ENCODE results near the gene RASGRF1. TPM values are rescaled to one million over a fixed set of nuclear protein-coding genes. Genes with fewer than 3 reads are reported as not detected.

RASGRF1 gene
- total and polyA plus RNA-seq, 9 of the 15 experiments (the other 6 are each of a cell fraction or from before 2014, with no cell fraction given), result 0.03 to 0.58 (median 0.06) TPM; not detected in 1

DNA sequence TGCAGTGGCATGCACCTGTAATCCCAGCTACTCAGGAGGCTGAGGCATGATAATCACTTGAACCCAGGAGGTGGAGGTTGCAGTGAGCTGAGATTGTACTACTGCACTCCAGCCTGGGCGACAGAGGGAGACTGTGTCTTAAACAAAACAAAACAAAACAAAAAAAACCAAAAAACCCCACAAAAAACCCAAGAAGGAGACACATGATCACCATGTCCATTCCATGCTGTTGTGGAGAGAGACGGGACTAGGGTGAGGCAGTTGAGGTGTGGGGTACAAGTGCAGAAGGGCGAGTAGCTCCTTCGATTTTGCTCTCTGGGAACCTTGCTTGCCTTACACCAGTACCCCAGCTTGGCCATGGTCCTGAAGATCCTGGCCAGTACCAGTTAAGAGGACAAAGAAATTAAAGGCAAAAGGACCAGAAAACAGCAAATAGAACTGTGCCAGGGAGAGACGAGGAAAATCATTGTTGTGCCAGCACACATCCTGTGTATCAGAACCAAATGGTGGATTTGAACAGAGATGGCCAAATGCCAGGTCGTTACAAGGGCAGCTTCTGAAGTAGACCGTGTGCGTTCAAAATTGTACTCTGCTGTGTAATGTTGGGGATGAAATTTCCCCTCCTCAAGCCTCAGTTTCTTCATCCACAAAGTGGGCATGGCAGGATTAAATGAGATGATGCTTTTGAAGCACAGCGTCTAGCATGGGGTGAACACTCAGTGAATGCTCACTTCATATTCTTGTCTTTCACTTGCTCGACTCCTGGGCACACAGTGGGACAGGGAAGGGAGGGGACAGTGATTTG, 102.8 kb downstream of the RASGRF1 start:
- H4K20me1 ChIP-seq (replicated peaks; ENCODE audit: control insufficient read depth, insufficient read depth, low read length), result no peaks in the 10 kb centered on the region; the same call in none of the 2 replicates
- H3K9me1 ChIP-seq (ENCODE audit: control insufficient read depth, insufficient read depth, low read length), result no peaks in the 10 kb centered on the region
- H3K36me3 ChIP-seq (ENCODE audit: control insufficient read depth, insufficient read depth, low read length), result no peaks in the 10 kb centered on the region
- ATAC-seq (no peak), DNase-seq (ENCODE audit: extremely low read depth in 1 of 4, low spot score in 3 of 4) (no peak), FAIRE-seq (no peak)
- peaks cover 0 to 3% of the 10 kb centered on the region in 2 experiments; a peak in 1 of 5 replicates for H3K4me1 ChIP-seq (replicated peaks in 1 of 2; ENCODE audit: control insufficient read depth in 2 of 2, insufficient read depth in 2 of 2, low read length in 2 of 2)
- no peak overlapping the region for H3K27ac ChIP-seq (ENCODE audit: extremely low read depth, low read depth, low read length)
- BruUV-seq (replicated peaks), result no TSS peak
- no peak overlapping the region for H2AFZ ChIP-seq (ENCODE audit: low read depth, low read length)
- CTCF ChIA-PET (ENCODE audit: low intra/inter-chr PET ratio), result no interaction called here
- H3K9me3 ChIP-seq (replicated peaks; ENCODE audit: control insufficient read depth, insufficient read depth, low read depth, low read length), result no peaks in the 10 kb centered on the region
- H3K9ac ChIP-seq (ENCODE audit: insufficient read depth in 1 of 2, low read depth in 2 of 2, low read length in 2 of 2), result no peak overlapping the region
- peaks cover 17 to 70% of the 10 kb centered on the region in 2 experiments; a peak in 4 of 5 replicates for H3K27me3 ChIP-seq (ENCODE audit: control insufficient read depth in 2 of 2, insufficient read depth in 2 of 2, low read length in 2 of 2)
- no peaks in the 10 kb centered on the region for H3K79me2 ChIP-seq (ENCODE audit: control insufficient read depth, insufficient read depth, low read length)
- in situ Hi-C loops (cut with MboI) (no loop called here), intact Hi-C loops (cut with micrococcal nuclease) (no loop called here)
- POLR2A ChIA-PET, result interaction anchor here (1.2 to 3.0 kb wide), 2 partner anchors 11 to 12 kb away, joined by 5 to 12 read pairs; no protein-coding TSS in a partner anchor
- WGBS (ENCODE audit: insufficient coverage, low coverage, missing lambda C conversion rate), result 1% methylated on average over 10 of the region's 10 CpGs
- no peak overlapping the region for H3K4me3 ChIP-seq
- no peak overlapping the region for H3K4me2 ChIP-seq (ENCODE audit: insufficient read depth, low read length)
- TF ChIP-seq, protein P1, sequence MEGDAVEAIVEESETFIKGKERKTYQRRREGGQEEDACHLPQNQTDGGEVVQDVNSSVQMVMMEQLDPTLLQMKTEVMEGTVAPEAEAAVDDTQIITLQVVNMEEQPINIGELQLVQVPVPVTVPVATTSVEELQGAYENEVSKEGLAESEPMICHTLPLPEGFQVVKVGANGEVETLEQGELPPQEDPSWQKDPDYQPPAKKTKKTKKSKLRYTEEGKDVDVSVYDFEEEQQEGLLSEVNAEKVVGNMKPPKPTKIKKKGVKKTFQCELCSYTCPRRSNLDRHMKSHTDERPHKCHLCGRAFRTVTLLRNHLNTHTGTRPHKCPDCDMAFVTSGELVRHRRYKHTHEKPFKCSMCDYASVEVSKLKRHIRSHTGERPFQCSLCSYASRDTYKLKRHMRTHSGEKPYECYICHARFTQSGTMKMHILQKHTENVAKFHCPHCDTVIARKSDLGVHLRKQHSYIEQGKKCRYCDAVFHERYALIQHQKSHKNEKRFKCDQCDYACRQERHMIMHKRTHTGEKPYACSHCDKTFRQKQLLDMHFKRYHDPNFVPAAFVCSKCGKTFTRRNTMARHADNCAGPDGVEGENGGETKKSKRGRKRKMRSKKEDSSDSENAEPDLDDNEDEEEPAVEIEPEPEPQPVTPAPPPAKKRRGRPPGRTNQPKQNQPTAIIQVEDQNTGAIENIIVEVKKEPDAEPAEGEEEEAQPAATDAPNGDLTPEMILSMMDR (IDR thresholded peaks at IDR 0.05 in 2 of 3, conservative IDR thresholded peaks at IDR 0.05 in 1 of 3; ENCODE audit: insufficient read depth in 2 of 3, low read depth in 1 of 3, low read length in 3 of 3), result no peak
- TF ChIP-seq MBD2 (IDR thresholded peaks at IDR 0.05; ENCODE audit: borderline replicate concordance, low read depth), result no peak
- no peak for TF ChIP-seq ZNF232 (CRISPR knock-in tag; IDR thresholded peaks at IDR 0.05)
- peak in 1 of 2 experiments; percentile 34; a peak in 1 of 4 replicates for TF ChIP-seq KDM1A (IDR thresholded peaks at IDR 0.05)
- TF ChIP-seq POLR2H (tag; IDR thresholded peaks at IDR 0.05; ENCODE audit: low read depth), result no peak
- TF ChIP-seq, protein P2, sequence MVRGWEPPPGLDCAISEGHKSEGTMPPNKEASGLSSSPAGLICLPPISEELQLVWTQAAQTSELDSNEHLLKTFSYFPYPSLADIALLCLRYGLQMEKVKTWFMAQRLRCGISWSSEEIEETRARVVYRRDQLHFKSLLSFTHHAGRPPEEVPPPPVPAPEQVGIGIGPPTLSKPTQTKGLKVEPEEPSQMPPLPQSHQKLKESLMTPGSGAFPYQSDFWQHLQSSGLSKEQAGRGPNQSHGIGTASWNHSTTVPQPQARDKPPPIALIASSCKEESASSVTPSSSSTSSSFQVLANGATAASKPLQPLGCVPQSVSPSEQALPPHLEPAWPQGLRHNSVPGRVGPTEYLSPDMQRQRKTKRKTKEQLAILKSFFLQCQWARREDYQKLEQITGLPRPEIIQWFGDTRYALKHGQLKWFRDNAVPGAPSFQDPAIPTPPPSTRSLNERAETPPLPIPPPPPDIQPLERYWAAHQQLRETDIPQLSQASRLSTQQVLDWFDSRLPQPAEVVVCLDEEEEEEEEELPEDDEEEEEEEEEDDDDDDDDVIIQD (CRISPR knock-in tag; IDR thresholded peaks at IDR 0.05), result no peak
- TF ChIP-seq, protein P3, sequence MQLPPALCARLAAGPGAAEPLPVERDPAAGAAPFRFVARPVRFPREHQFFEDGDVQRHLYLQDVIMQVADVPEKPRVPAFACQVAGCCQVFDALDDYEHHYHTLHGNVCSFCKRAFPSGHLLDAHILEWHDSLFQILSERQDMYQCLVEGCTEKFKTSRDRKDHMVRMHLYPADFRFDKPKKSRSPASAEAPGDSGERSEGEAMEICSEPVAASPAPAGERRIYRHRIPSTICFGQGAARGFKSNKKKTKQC (CRISPR knock-in tag; IDR thresholded peaks at IDR 0.05), result no peak
- TF ChIP-seq POLR3G (IDR thresholded peaks at IDR 0.05; ENCODE audit: extremely low read depth, insufficient read length, insufficient replicate concordance), result no peak
- TF ChIP-seq SAFB (IDR thresholded peaks at IDR 0.05; ENCODE audit: borderline replicate concordance, low read depth, low read length), result no peak
- TF ChIP-seq ILF3 (IDR thresholded peaks at IDR 0.05; ENCODE audit: borderline replicate concordance), result no peak
- TF ChIP-seq, protein P4, sequence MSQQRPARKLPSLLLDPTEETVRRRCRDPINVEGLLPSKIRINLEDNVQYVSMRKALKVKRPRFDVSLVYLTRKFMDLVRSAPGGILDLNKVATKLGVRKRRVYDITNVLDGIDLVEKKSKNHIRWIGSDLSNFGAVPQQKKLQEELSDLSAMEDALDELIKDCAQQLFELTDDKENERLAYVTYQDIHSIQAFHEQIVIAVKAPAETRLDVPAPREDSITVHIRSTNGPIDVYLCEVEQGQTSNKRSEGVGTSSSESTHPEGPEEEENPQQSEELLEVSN (IDR thresholded peaks at IDR 0.05; ENCODE audit: borderline replicate concordance in 1 of 2, extremely low read depth in 1 of 2, insufficient read depth in 1 of 2, insufficient read length in 1 of 2, low read depth in 1 of 2, low read length in 1 of 2, poor library complexity in 1 of 2, severe bottlenecking in 1 of 2), result no peak
- no peak for TF ChIP-seq KHSRP (IDR thresholded peaks at IDR 0.05)
